Activated CD4-positive, alpha-beta T cell treated with anti-CD3 and anti-CD28 coated beads, Interleukin-2, amount 10 ng/mL, durations not matched to agents 24 days and 14 days (primary cell): ENCODE results near the gene PLCB1. TPM values are rescaled to one million over a fixed set of nuclear protein-coding genes. Genes with fewer than 3 reads are reported as not detected.

Experiments
- DNase-seq: peaks from one replicate; pipeline ENCODE4 v3.0.0; 2022
- H3K27ac Mint-ChIP-seq: one replicate; pipeline ENCODE4 v1.8.0; 2022; ENCODE audit warnings: mild to moderate bottlenecking, mixed read lengths
- H3K27me3 Mint-ChIP-seq: one replicate; pipeline ENCODE4 v1.8.0; 2022; ENCODE audit warnings: mixed read lengths
- H3K36me3 Mint-ChIP-seq: one replicate; pipeline ENCODE4 v1.8.0; 2022; ENCODE audit warnings: low read depth, mild to moderate bottlenecking, mixed read lengths
- H3K4me1 Mint-ChIP-seq: one replicate; pipeline ENCODE4 v1.8.0; 2021; ENCODE audit warnings: mixed read lengths
- H3K4me3 Mint-ChIP-seq: one replicate; pipeline ENCODE4 v1.8.0; 2022; ENCODE audit warnings: mild to moderate bottlenecking, moderate library complexity, mixed read lengths
- H3K9me3 Mint-ChIP-seq: one replicate; pipeline ENCODE4 v1.8.0; 2021; ENCODE audit warnings: mixed read lengths
- intact Hi-C: fragments of 100-400 bp; cut with micrococcal nuclease; formaldehyde crosslinking; loops from one replicate; pipeline ENCODE4 v1.15.1; 2023
- total RNA-seq: library from RNA; stranded (reverse); gene quantifications from 2 replicates; pipeline ENCODE4 v1.2.3, GENCODE V29; 2022

The PLCB1 gene
- total RNA-seq, 1 donor from 2014 or later = 1.2 TPM

GRCh38 chr20:8304124-8304816 is 172.2 kb downstream of the PLCB1 start:
- Mint-ChIP-seq H3K27me3 (peaks cover 2% of the 10 kb centered on the region), H3K27ac (no peak overlapping the region), H3K4me1 (no peaks in the 10 kb centered on the region), H3K9me3 (no peaks in the 10 kb centered on the region), H3K4me3 (no peak overlapping the region), H3K36me3 (no peaks in the 10 kb centered on the region)
- intact Hi-C loops = no loop called here
- no peak for DNase-seq

GRCh38 chr20:8305449-8305978 is 173.4 kb downstream of the PLCB1 start:
- Mint-ChIP-seq H3K27me3 (peaks cover 2% of the 10 kb centered on the region), H3K4me3 (no peak overlapping the region), H3K9me3 (no peaks in the 10 kb centered on the region), H3K36me3 (no peaks in the 10 kb centered on the region), H3K27ac (no peak overlapping the region), H3K4me1 (no peaks in the 10 kb centered on the region)
- intact Hi-C loops = loop anchor here (1.0 to 5.0 kb wide), 2 partner anchors 173 to 263 kb away; partner anchors contain the start of gene PLCB1
- DNase-seq = peak; percentile 90

DNA sequence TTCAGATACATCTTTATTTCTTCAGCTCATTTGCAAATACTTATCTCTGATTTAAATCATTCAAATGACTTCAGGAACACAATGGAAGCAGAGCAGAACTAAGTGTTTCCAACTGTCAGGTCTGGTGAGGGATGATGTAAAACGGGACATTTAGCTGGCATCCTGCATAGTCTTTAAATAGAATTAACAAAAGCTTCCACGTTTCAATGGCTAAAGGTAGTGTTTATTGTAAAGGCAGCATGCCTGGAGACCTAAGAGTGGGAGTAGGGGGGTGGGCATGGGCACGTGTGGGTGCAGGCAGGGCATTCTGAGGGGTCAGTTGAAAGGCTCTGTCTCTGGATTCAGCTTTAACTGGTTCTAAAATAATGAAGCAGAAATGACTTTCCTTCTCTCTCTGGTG is 174.9 kb downstream of the PLCB1 start:
- Mint-ChIP-seq H3K27me3 (peaks cover 2% of the 10 kb centered on the region), H3K4me3 (no peak overlapping the region), H3K4me1 (no peaks in the 10 kb centered on the region), H3K9me3 (no peaks in the 10 kb centered on the region), H3K27ac (no peak overlapping the region), H3K36me3 (no peaks in the 10 kb centered on the region)
- intact Hi-C loops = loop anchor here (5.0 kb wide), 1 partner anchor 265 kb away; no protein-coding TSS in a partner anchor
- no peak for DNase-seq

GRCh38 chr20:8309634-8310033 is 177.6 kb downstream of the PLCB1 start:
- Mint-ChIP-seq H3K27ac (no peak overlapping the region), H3K9me3 (no peaks in the 10 kb centered on the region), H3K27me3 (peaks cover 2% of the 10 kb centered on the region), H3K4me3 (no peak overlapping the region), H3K36me3 (no peaks in the 10 kb centered on the region), H3K4me1 (no peaks in the 10 kb centered on the region)
- DNase-seq = no peak
- intact Hi-C loops = loop anchor here (5.0 kb wide), 1 partner anchor 267 kb away; no protein-coding TSS in a partner anchor

GRCh38 chr20:8310618-8311017 is 178.6 kb downstream of the PLCB1 start:
- no peak for DNase-seq
- Mint-ChIP-seq H3K4me1 (no peaks in the 10 kb centered on the region), H3K9me3 (no peaks in the 10 kb centered on the region), H3K36me3 (no peaks in the 10 kb centered on the region), H3K27ac (no peak overlapping the region), H3K4me3 (no peak overlapping the region), H3K27me3 (peaks cover 5% of the 10 kb centered on the region)
- intact Hi-C loops = no loop called here

- Mint-ChIP-seq H3K27me3 (peaks cover 3% of the 10 kb centered on the region), H3K4me3 (no peak overlapping the region)
Measured at GRCh38 chr20:8313073-8313472, 181.0 kb downstream of the PLCB1 start.

DNA sequence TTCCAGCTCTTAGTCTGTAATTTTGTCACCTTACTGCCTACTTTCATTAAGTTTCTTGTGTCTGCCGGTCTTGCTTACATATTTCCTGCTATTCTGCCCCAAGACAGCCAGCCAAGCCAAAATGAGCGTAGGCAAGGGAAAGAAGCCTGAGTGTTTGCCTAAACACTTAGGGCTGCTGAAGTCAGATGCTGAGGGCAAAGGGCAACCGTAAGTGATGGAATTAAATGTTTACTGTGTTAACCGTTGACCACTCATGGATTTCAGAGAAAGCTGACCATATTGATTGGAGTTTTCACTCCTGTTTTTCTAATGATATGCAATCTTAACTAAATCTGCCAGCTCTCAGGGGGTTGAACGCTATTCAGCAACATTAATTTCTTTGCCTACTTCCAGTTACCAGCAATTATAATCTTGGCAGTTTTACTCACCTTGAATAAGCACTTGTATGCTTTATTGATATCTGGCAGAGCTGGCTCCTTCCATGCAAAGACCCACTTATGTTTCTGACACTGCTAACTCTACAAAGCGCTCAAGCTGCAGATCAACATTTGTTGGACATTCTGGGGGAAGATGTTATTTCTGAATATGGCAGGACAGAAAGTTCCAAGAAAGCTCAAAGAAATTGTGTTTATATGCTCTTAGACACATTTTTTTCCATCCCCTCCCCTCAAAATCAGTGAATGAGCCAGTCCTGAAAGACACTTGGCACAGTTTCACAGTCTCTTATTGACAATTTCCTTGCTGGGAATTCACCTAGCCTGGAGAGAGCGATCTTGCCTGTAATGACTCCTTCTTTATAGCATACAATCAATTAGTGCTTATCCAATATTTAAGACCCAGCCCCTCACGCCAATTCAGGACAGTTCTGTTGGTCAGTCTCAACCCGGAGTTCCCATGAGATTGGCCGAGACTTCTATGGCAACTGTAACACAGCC is 183.8 kb downstream of the PLCB1 start:
- Mint-ChIP-seq H3K4me3 (no peak overlapping the region), H3K27ac (no peak overlapping the region), H3K4me1 (no peaks in the 10 kb centered on the region), H3K9me3 (no peaks in the 10 kb centered on the region), H3K36me3 (no peaks in the 10 kb centered on the region), H3K27me3 (peaks cover 3% of the 10 kb centered on the region)
- intact Hi-C loops = no loop called here
- no peak for DNase-seq

More at GRCh38 chr20:8313073-8313472, 181.0 kb downstream of the PLCB1 start:
- intact Hi-C loops = no loop called here
- Mint-ChIP-seq H3K36me3 (no peaks in the 10 kb centered on the region), H3K9me3 (no peaks in the 10 kb centered on the region), H3K4me1 (no peaks in the 10 kb centered on the region), H3K27ac (no peak overlapping the region)
- DNase-seq = no peak

DNA sequence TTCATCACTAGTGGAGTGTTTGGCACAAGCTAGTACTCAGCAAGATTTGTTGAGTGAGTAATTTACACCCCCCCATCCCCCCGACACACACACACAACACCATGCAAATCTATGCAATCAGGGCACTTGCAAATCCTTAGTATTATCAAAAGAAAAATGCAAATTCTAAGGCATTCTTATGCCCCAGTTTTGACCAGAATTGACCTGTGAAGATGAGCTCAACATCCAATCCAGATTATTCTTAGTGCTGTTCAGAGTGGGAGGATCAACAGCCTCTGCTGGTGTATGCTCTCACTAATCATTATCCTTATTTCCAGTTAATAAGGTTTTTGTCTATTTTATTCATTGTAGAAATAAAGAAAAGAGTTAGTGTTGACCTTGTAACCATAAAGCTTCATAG is 185.4 kb downstream of the PLCB1 start:
- intact Hi-C loops = no loop called here
- no peak overlapping the region for H3K4me3 Mint-ChIP-seq
- peaks cover 3% of the 10 kb centered on the region for H3K27me3 Mint-ChIP-seq
- no peak for DNase-seq
- H3K27ac Mint-ChIP-seq = no peak overlapping the region
- H3K4me1 Mint-ChIP-seq = no peaks in the 10 kb centered on the region
- H3K9me3 Mint-ChIP-seq = no peaks in the 10 kb centered on the region
- H3K36me3 Mint-ChIP-seq = no peaks in the 10 kb centered on the region

- intact Hi-C loops = no loop called here
- Mint-ChIP-seq H3K27me3 (peaks cover 3% of the 10 kb centered on the region), H3K4me1 (no peaks in the 10 kb centered on the region), H3K4me3 (no peak overlapping the region), H3K9me3 (no peaks in the 10 kb centered on the region), H3K36me3 (no peaks in the 10 kb centered on the region), H3K27ac (no peak overlapping the region)
- no peak for DNase-seq
Measured at GRCh38 chr20:8318965-8319625, 187.0 kb downstream of the PLCB1 start.

DNA sequence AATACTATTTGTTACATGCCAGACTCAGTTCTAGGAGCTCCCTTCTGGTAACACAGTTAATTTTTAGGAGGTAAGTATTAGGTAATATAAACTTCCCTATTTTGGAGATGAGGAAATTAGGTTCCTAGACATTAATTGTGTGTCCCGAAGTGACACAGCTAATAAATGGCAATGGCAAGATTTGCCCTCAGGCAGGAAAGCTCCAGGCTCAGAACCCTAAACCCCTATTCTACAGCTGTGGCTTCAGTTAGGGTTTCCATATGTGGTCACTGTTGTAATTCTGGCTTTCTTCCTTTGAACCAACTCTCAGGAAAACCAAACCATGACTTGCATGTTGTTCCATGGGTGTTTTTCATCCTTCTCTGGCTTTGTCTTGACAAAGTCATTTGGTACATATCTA is 188.2 kb downstream of the PLCB1 start:
- Mint-ChIP-seq H3K4me3 (no peak overlapping the region), H3K27ac (no peak overlapping the region), H3K27me3 (no peaks in the 10 kb centered on the region), H3K4me1 (no peaks in the 10 kb centered on the region), H3K9me3 (no peaks in the 10 kb centered on the region), H3K36me3 (no peaks in the 10 kb centered on the region)
- no peak for DNase-seq
- intact Hi-C loops = no loop called here

GRCh38 chr20:8321001-8321400 is 188.9 kb downstream of the PLCB1 start:
- Mint-ChIP-seq H3K9me3 (no peaks in the 10 kb centered on the region), H3K4me3 (no peak overlapping the region), H3K36me3 (no peaks in the 10 kb centered on the region), H3K4me1 (no peaks in the 10 kb centered on the region), H3K27me3 (no peaks in the 10 kb centered on the region), H3K27ac (no peak overlapping the region)
- intact Hi-C loops = no loop called here
- no peak for DNase-seq

GRCh38 chr20:8322662-8323217 is 190.7 kb downstream of the PLCB1 start:
- intact Hi-C loops = no loop called here
- H3K9me3 Mint-ChIP-seq = no peaks in the 10 kb centered on the region

DNA sequence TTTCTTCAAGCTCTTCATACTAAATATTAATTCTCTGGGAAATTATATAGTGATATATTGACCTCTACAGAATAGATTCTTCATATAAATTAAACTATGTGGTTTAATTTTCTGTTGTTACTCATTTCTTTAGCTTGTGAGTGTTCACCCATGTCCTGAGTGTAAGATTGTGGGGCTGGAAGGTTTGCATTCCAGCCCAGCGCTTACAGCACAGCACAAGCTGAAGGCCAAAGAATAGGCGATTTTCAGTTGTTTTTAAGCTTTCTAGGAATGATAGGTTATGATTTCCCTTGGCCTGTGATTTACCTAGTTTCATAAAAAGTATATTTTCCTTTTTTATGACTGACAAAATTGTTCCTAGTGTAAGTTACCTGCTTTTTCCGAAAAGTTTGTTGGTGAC is 194.1 kb downstream of the PLCB1 start:
- intact Hi-C loops = no loop called here
- no peaks in the 10 kb centered on the region for H3K27me3 Mint-ChIP-seq

More at GRCh38 chr20:8322662-8323217, 190.7 kb downstream of the PLCB1 start:
- no peak overlapping the region for H3K4me3 Mint-ChIP-seq
- H3K36me3 Mint-ChIP-seq = no peaks in the 10 kb centered on the region
- no peaks in the 10 kb centered on the region for H3K27me3 Mint-ChIP-seq
- no peaks in the 10 kb centered on the region for H3K4me1 Mint-ChIP-seq
- DNase-seq = no peak
- no peak overlapping the region for H3K27ac Mint-ChIP-seq

More for the DNA sequence above, 194.1 kb downstream of the PLCB1 start:
- Mint-ChIP-seq H3K27ac (no peak overlapping the region), H3K36me3 (no peaks in the 10 kb centered on the region), H3K9me3 (no peaks in the 10 kb centered on the region), H3K4me3 (no peak overlapping the region), H3K4me1 (no peaks in the 10 kb centered on the region)
- DNase-seq = no peak
